ENCODE results near the gene PTGR2.
A peak's percentile ranks its signal among the peaks of the same experiment; 100 is the strongest.

Gene PTGR2

GRCh38 chr14:73846947-73847346, 4.7 kb upstream of the PTGR2 start:
- Histone ChIP-seq H3K27ac (replicated peaks) (no peak overlapping the region), H3K4me3 (replicated peaks; ENCODE audit: insufficient read depth, low read length) (no peak overlapping the region), H3K27me3 (ENCODE audit: insufficient read depth, poor library complexity, severe bottlenecking) (no peaks in the 10 kb centered on the region)
- TF ChIP-seq REST (IDR thresholded peaks at IDR 0.05; ENCODE audit: insufficient replicate concordance, low read depth) (no peak), POLR2AphosphoS5 (IDR thresholded peaks at IDR 0.05; ENCODE audit: low read depth) (no peak)
- DNase-seq (ENCODE audit: low read depth in 1 of 2, low spot score in 1 of 2), result no peak

GRCh38 chr14:73851000-73851399, 631 bp upstream of the PTGR2 start:
- H3K27ac ChIP-seq (replicated peaks), result no peak overlapping the region
- H3K4me3 ChIP-seq (replicated peaks; ENCODE audit: insufficient read depth, low read length), result peak overlapping the region; percentile 49
- no peaks in the 10 kb centered on the region for H3K27me3 ChIP-seq (ENCODE audit: insufficient read depth, poor library complexity, severe bottlenecking)
- DNase-seq (ENCODE audit: low read depth in 1 of 2, low spot score in 1 of 2), result no peak
- TF ChIP-seq POLR2AphosphoS5 (IDR thresholded peaks at IDR 0.05; ENCODE audit: low read depth) (no peak), SPI1 (IDR thresholded peaks at IDR 0.05; ENCODE audit: borderline replicate concordance, low read depth) (no peak), GABPA (IDR thresholded peaks at IDR 0.05; ENCODE audit: low read depth) (no peak), CTCF (IDR thresholded peaks at IDR 0.05; ENCODE audit: insufficient read depth, low read length) (no peak), REST (IDR thresholded peaks at IDR 0.05; ENCODE audit: insufficient replicate concordance, low read depth) (no peak)

- Histone ChIP-seq H3K4me3 (replicated peaks; ENCODE audit: insufficient read depth, low read length) (no peak overlapping the region), H3K27me3 (ENCODE audit: insufficient read depth, poor library complexity, severe bottlenecking) (no peaks in the 10 kb centered on the region), H3K27ac (replicated peaks) (no peak overlapping the region)
- no peak for DNase-seq (ENCODE audit: low read depth in 1 of 2, low spot score in 1 of 2)
- no peak for TF ChIP-seq GABPA (IDR thresholded peaks at IDR 0.05; ENCODE audit: low read depth)
- no peak for TF ChIP-seq REST (IDR thresholded peaks at IDR 0.05; ENCODE audit: insufficient replicate concordance, low read depth)
- TF ChIP-seq POLR2AphosphoS5 (IDR thresholded peaks at IDR 0.05; ENCODE audit: low read depth), result no peak
- no peak for TF ChIP-seq SPI1 (IDR thresholded peaks at IDR 0.05; ENCODE audit: borderline replicate concordance, low read depth)
- TF ChIP-seq CTCF (IDR thresholded peaks at IDR 0.05; ENCODE audit: insufficient read depth, low read length), result no peak
Measured at GRCh38 chr14:73859145-73859544, 7.5 kb downstream of the PTGR2 start.

GRCh38 chr14:73861073-73861472, 9.4 kb downstream of the PTGR2 start:
- Histone ChIP-seq H3K27me3 (ENCODE audit: insufficient read depth, poor library complexity, severe bottlenecking) (no peaks in the 10 kb centered on the region), H3K27ac (replicated peaks) (no peak overlapping the region), H3K4me3 (replicated peaks; ENCODE audit: insufficient read depth, low read length) (no peak overlapping the region)
- no peak for TF ChIP-seq CTCF (IDR thresholded peaks at IDR 0.05; ENCODE audit: insufficient read depth, low read length)
- no peak for TF ChIP-seq REST (IDR thresholded peaks at IDR 0.05; ENCODE audit: insufficient replicate concordance, low read depth)
- TF ChIP-seq POLR2AphosphoS5 (IDR thresholded peaks at IDR 0.05; ENCODE audit: low read depth), result no peak
- no peak for TF ChIP-seq SPI1 (IDR thresholded peaks at IDR 0.05; ENCODE audit: borderline replicate concordance, low read depth)
- no peak for TF ChIP-seq GABPA (IDR thresholded peaks at IDR 0.05; ENCODE audit: low read depth)
- DNase-seq (ENCODE audit: low read depth in 1 of 2, low spot score in 1 of 2), result no peak
